Transverse colon (tissue), 4 donors: Measurements from ENCODE around the gene KIAA0753. TPM values are rescaled to one million over a fixed set of nuclear protein-coding genes. Genes with fewer than 3 reads are reported as not detected.

Experiments
- DNase-seq: peaks from one replicate; pipeline ENCODE4 v3.0.0-alpha.2; 2019
- H3K27ac ChIP-seq, 4 donors: fragments of 200-600 bp; sonication (generic); 2 replicates each; pipeline ENCODE4 v1.5.1; 2016 to 2018; ENCODE audit warnings: inconsistent platforms in 4 of 4
- H3K27me3 ChIP-seq: fragments of 200-600 bp; sonication (generic); 2 replicates; pipeline ENCODE4 v1.5.1; 2017; ENCODE audit warnings: inconsistent platforms
- H3K36me3 ChIP-seq, 4 donors: fragments of 200-600 bp; sonication (generic); 2 replicates each; pipeline ENCODE4 v1.5.1; 2017 to 2019; ENCODE audit warnings: inconsistent platforms in 4 of 4
- H3K4me1 ChIP-seq, 4 donors: fragments of 200-600 bp; sonication (generic); 2 replicates each; pipeline ENCODE4 v1.5.1; 2017 to 2020; ENCODE audit warnings: inconsistent platforms in 4 of 4
- H3K4me3 ChIP-seq, 4 donors: fragments of 200-600 bp; sonication (generic); 1 replicate in 1 of 4; 2 replicates in 3 of 4; pipeline versions ENCODE4 v1.5.1 to v1.6.1; 2017 to 2019; ENCODE audit warnings: inconsistent platforms in 4 of 4
- H3K9me3 ChIP-seq, 2 donors: fragments of 200-600 bp; sonication (generic); 2 replicates each; pipeline ENCODE4 v1.5.1; 2017 to 2019; ENCODE audit warnings: inconsistent platforms in 2 of 2
- EP300 ChIP-seq: sonication (generic); formaldehyde crosslinking; IDR thresholded peaks from one replicate; pipeline ENCODE4 v1.6.1; 2017; ENCODE audit warnings: antibody characterized with exemption, low read depth
- POLR2A ChIP-seq: fragments of 450-650 bp; IDR thresholded peaks from one replicate; pipeline ENCODE4 v1.6.1; 2016; ENCODE audit warnings: antibody characterized with exemption, mild to moderate bottlenecking, moderate library complexity
- POLR2AphosphoS5 ChIP-seq, 3 donors: sonication (generic); formaldehyde crosslinking; IDR thresholded peaks; one replicate each; pipeline ENCODE4 v1.6.1; 2016; ENCODE audit warnings: antibody characterized with exemption in 3 of 3
- WGBS, 2 donors: methylation state at CpG; one replicate each; pipeline ENCODE4 v1.1.5; 2018; ENCODE audit warnings: low coverage in 1 of 2; 5-methylcytosine and 5-hydroxymethylcytosine counted together
- in situ Hi-C, 4 donors: fragments of 200-750 bp; cut with MboI; loops; one replicate each; pipeline versions ENCODE4 v1.15.0 to v1.15.1; 2017; ENCODE audit warnings: low sequenced_read_pairs in 3 of 4, low pct_ligation_motif_present in 1 of 4, low pct_unique_long_range_greater_than_20kb in 1 of 4
- intact Hi-C: fragments of 100-400 bp; cut with DNase I; formaldehyde crosslinking; loops from one replicate; pipeline ENCODE4 v1.15.1; 2023; ENCODE audit warnings: low total_unique reads
- total RNA-seq, 4 donors: library from RNA; depleted of rRNA; stranded (reverse); fragments of >200 nt; gene quantifications; one replicate each; pipeline ENCODE4 v1.1.0, GENCODE V29; 2016
- TF ChIP-seq, protein P1 (sequence below), 5 experiments: fragments of 200-600 bp in 3 of 5; fragments of 450-650 bp in 2 of 5; sonication (generic) in 3 of 5; IDR thresholded peaks; 1 replicate in 2 of 5; 2 replicates in 3 of 5; pipeline ENCODE4 v1.5.1; 2016 to 2017; ENCODE audit warnings: antibody characterized with exemption in 5 of 5, inconsistent platforms in 3 of 5, mild to moderate bottlenecking in 2 of 5, moderate library complexity in 1 of 5

KIAA0753 gene
- total RNA-seq, 4 donors from 2014 or later, result 9.8 to 41.1 (median 16.9) TPM

DNA sequence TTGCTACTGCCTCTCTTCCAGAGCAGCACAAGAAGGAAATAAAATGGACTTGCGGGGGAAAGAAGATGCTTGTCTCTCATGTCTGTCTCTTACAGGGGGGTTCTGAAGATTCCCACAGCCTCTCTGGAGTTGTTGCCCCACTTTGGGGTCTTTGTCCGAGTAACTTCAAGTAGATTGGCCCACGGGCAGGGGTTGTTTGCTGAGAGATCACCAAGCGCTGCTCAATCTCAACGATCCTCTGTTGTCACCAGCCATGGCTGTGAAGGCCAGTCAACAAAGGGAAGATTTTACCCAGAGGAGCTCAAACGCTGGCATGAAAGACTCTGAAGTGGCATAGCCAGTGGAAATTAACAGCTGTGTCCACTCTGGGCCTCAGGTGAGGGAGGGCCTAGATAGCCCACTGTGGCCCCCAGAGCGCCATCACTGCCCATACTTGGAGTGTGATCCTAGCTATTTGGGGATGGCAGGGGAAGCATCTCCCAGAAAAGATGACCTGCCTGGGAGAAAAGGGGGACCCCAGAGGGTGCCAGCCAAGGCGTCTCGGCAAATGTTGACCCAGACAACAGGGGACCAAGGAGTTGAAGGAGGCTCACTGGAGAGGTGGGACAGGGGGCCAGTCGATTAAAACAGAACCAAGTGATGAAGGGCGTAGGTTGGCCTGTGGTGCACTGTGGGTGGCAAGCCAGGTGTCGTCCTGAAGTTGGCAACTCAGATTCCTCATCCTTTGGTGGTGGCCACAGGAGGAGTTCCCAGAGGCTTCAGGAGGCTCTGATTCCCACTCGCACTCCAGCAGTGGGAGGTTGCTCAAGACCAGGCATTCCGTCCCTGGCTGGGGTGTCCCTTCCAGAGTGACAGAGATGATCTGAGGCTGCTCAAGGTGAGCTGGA, 44.6 kb upstream of the KIAA0753 start:
- intact Hi-C loops (no loop called here), in situ Hi-C loops (loop anchor here in 1 of 4 donors (25.0 kb wide), 1 partner anchor 102 kb away; the partner anchor contains the start of gene FBXO39)
- WGBS, 2 donors, result 85 to 87% methylated on average over 3 to 13 of the region's 14 CpGs
- no peak for DNase-seq
- Histone ChIP-seq H3K36me3 (no peaks in the 10 kb centered on the region), H3K27ac (no peak overlapping the region), H3K27me3 (peaks cover 25% of the 10 kb centered on the region), H3K4me3 (no peak overlapping the region), H3K4me1 (no peaks in the 10 kb centered on the region), H3K9me3 (no peaks in the 10 kb centered on the region)
- TF ChIP-seq EP300 (no peak), POLR2AphosphoS5 (IDR thresholded peaks at IDR 0.05) (no peak)

DNA sequence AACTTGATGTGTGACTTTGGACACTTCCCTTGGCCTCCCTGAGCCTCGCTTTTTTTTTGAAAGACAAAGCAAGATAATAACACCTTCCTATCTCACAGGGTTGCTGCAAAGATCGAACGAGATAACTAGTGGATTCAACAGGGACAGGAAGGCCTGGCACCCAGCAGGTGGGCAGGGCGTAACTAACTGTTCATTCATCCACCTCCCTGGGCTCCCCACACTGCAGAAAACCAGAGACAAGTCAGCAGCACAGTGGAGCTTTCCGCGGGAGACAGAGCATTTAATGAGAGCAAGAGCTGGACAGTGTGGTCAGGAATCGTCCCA, 43.9 kb upstream of the KIAA0753 start:
- DNase-seq, result no peak
- no peaks in the 10 kb centered on the region for H3K4me1 ChIP-seq
- intact Hi-C loops (no loop called here), in situ Hi-C loops (loop anchor here in 1 of 4 donors (25.0 kb wide), 1 partner anchor 103 kb away; the partner anchor contains the start of gene FBXO39)
- no peak overlapping the region for H3K4me3 ChIP-seq
- H3K27ac ChIP-seq, result no peak overlapping the region
- no peaks in the 10 kb centered on the region for H3K36me3 ChIP-seq
- TF ChIP-seq POLR2A (no peak), EP300 (no peak), POLR2AphosphoS5 (IDR thresholded peaks at IDR 0.05) (no peak)
- TF ChIP-seq, protein P1, sequence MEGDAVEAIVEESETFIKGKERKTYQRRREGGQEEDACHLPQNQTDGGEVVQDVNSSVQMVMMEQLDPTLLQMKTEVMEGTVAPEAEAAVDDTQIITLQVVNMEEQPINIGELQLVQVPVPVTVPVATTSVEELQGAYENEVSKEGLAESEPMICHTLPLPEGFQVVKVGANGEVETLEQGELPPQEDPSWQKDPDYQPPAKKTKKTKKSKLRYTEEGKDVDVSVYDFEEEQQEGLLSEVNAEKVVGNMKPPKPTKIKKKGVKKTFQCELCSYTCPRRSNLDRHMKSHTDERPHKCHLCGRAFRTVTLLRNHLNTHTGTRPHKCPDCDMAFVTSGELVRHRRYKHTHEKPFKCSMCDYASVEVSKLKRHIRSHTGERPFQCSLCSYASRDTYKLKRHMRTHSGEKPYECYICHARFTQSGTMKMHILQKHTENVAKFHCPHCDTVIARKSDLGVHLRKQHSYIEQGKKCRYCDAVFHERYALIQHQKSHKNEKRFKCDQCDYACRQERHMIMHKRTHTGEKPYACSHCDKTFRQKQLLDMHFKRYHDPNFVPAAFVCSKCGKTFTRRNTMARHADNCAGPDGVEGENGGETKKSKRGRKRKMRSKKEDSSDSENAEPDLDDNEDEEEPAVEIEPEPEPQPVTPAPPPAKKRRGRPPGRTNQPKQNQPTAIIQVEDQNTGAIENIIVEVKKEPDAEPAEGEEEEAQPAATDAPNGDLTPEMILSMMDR (IDR thresholded peaks at IDR 0.05), result no peak
- H3K27me3 ChIP-seq, result peaks cover 28% of the 10 kb centered on the region
- WGBS, 2 donors, result 67 to 87% methylated on average over 3 to 7 of the region's 7 CpGs
- H3K9me3 ChIP-seq, result no peaks in the 10 kb centered on the region

DNA sequence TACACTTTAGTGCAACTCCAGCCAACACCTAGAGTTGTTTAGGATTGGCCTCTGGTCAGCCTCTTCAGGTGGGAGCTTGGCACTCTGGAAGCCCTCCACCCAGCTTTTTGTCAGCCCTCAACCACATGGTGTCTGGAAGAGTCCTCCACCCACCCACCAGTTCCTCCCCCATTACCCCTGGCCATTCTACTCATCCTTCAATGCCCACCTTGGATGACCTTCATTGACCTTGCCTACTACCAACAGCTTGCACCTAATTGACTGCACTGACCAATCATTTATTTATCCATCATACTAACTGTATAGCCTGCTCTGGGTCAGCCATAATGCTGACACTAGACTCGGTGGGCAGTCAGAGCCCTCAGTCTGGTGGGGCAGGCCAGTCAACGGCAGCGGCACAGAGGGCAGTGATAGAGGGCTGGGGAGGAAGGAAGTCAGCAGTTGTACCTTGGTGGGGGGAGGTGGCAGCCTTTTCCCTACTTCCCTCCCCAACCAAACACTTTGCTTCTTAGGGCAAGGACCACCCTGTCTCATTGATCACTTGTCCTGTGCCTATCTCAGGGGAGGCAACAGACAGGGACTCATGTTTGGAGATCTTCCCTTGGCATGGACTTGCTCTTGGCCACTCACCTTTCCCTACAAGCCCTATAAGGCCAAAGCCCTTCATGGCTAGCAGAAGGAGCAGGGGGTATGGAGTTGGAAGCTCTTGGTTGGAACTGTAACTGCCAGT, 43.4 kb upstream of the KIAA0753 start:
- in situ Hi-C loops, result loop anchor here in 1 of 4 donors (25.0 kb wide), 1 partner anchor 103 kb away; the partner anchor contains the start of gene FBXO39
- no peak for DNase-seq

DNA sequence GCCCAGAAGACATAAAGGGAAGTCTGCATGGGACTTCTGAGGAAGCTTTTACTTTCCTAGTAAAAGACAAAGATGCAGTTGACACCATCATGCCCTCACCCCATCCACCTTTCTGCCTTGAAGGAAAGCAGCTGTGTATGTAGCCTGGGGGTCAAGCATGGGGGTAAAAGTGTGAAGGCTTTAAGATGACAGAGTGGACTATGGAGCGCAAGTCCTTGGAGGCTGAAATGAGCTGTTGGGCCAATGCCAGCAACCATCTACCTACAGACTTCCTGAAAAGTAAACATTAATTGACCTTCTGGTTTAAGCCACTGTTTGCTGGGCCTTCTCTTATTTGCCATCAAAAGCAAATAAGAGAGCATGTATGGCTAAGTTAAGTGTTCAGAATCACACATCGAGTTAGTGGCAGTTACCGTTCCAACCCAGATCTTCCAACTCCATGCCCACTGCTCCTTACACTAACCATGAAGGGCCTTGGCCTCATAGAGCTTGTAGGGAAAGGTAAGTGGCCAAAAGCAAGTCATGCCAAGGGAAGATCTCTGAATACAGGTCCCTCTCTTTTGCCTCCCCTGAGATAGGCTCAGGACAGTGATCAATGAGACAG, 42.7 kb upstream of the KIAA0753 start:
- Histone ChIP-seq H3K27me3 (peaks cover 40% of the 10 kb centered on the region), H3K27ac (no peak overlapping the region), H3K4me1 (no peaks in the 10 kb centered on the region), H3K4me3 (no peak overlapping the region), H3K9me3 (no peaks in the 10 kb centered on the region), H3K36me3 (no peaks in the 10 kb centered on the region)
- no peak for DNase-seq
- intact Hi-C loops (no loop called here), in situ Hi-C loops (loop anchor here in 1 of 4 donors (25.0 kb wide), 1 partner anchor 104 kb away; the partner anchor contains the start of gene FBXO39)
- no peak for TF ChIP-seq POLR2AphosphoS5 (IDR thresholded peaks at IDR 0.05)
- TF ChIP-seq, protein P1 (IDR thresholded peaks at IDR 0.05), result no peak
- no peak for TF ChIP-seq EP300
- TF ChIP-seq POLR2A, result no peak
- WGBS, 2 donors, result 85% methylated on average over 3 of the region's 3 CpGs; no CpG with 5 or more reads in 1 of the 2 donors

More for the DNA sequence above, 43.4 kb upstream of the KIAA0753 start:
- TF ChIP-seq EP300 (no peak), POLR2AphosphoS5 (IDR thresholded peaks at IDR 0.05) (no peak), POLR2A (no peak)
- TF ChIP-seq, protein P1 (IDR thresholded peaks at IDR 0.05), result no peak
- intact Hi-C loops, result no loop called here
- H3K4me1 ChIP-seq, result no peaks in the 10 kb centered on the region
- 91% methylated on average over 3 of the region's 3 CpGs; no CpG with 5 or more reads in 1 of the 2 donors for WGBS, 2 donors
- H3K27me3 ChIP-seq, result peaks cover 33% of the 10 kb centered on the region
- H3K9me3 ChIP-seq, result no peaks in the 10 kb centered on the region
- H3K36me3 ChIP-seq, result no peaks in the 10 kb centered on the region
- no peak overlapping the region for H3K27ac ChIP-seq
- H3K4me3 ChIP-seq, result no peak overlapping the region
